ENCODE measurements around the gene CDK5RAP1.

CDK5RAP1 gene

DNA sequence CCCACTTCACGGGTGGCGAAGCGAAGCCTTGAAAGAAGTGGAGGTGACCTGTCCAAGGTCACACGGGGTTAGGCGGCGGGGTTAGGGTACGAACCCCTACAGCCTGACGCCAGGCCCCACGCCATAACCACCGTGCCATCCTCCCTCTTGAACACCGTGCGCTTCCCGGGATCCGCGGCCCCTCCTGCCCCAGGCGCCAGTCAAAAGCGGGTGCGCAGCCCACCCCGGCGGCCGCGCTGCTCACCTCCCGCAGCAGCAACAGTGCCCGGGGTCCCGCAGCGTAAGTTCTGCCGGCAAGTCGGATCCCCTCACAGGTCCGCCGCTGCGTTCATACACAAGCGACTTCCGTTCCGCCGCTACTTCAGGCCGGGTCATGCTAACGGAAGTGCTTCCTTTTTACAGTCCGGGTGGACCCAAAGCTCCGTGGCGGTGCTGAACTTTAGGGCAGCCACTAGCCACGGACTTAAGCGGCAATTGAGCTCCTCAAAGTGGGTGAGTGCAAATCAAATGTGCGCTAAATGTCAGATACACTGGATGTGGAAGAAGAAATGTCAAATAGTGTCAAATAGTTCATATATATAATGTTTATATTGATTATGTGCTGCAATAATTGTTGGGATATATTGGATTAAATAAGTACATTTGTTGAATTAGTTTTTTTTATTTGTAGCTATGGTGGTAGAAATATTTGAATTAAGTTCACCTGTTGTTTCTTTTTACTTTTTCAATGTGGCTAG lies at the start of gene CDK5RAP1 (continued):
- TF ChIP-seq ZNF645 (tag by site-specific recombination; IDR thresholded peaks at IDR 0.05) (peak; percentile 71; the same call in 1 of the 2 replicates), SP7 (tag by site-specific recombination; IDR thresholded peaks at IDR 0.05) (peak; percentile 94), ZNF133 (tag by site-specific recombination; IDR thresholded peaks at IDR 0.05) (no peak), HOXA7 (CRISPR knock-in tag; IDR thresholded peaks at IDR 0.05; ENCODE audit: borderline replicate concordance) (no peak), ZNF623 (tag by site-specific recombination; IDR thresholded peaks at IDR 0.05) (no peak), ZNF585B (tag by site-specific recombination; IDR thresholded peaks at IDR 0.05) (no peak), ZNF621 (tag by site-specific recombination; IDR thresholded peaks at IDR 0.05) (no peak), MEIS1 (CRISPR knock-in tag; IDR thresholded peaks at IDR 0.05; ENCODE audit: borderline replicate concordance) (no peak), ZNF555 (tag by site-specific recombination; conservative IDR thresholded peaks at IDR 0.05) (no peak), ZNF302 (tag by site-specific recombination; IDR thresholded peaks at IDR 0.05; ENCODE audit: low read depth) (peak; percentile 81; the same call in 1 of the 2 replicates), MYNN (tag by site-specific recombination; IDR thresholded peaks at IDR 0.05; ENCODE audit: borderline replicate concordance) (no peak), ZNF626 (tag by site-specific recombination; IDR thresholded peaks at IDR 0.05) (no peak), ZNF391 (tag by site-specific recombination; IDR thresholded peaks at IDR 0.05; ENCODE audit: borderline replicate concordance, low read depth) (peak; percentile 99), ZNF596 (tag by site-specific recombination; IDR thresholded peaks at IDR 0.05) (no peak; the same call in 1 of the 2 replicates), ZEB2 (tag by site-specific recombination; IDR thresholded peaks at IDR 0.05) (peak; percentile 73; the same call in 1 of the 2 replicates), ZNF24 (tag by site-specific recombination; IDR thresholded peaks at IDR 0.05) (peak; percentile 94), ZBTB7A (tag by site-specific recombination; IDR thresholded peaks at IDR 0.05; ENCODE audit: low read depth) (peak; percentile 76), ZNF18 (tag by site-specific recombination; IDR thresholded peaks at IDR 0.05) (peak; percentile 77), ZNF223 (tag by site-specific recombination; IDR thresholded peaks at IDR 0.05) (no peak), REST (tag by site-specific recombination; IDR thresholded peaks at IDR 0.05) (peak; percentile 96), ZNF639 (tag by site-specific recombination; IDR thresholded peaks at IDR 0.05) (peak; percentile 99)
- TF ChIP-seq, protein P1, sequence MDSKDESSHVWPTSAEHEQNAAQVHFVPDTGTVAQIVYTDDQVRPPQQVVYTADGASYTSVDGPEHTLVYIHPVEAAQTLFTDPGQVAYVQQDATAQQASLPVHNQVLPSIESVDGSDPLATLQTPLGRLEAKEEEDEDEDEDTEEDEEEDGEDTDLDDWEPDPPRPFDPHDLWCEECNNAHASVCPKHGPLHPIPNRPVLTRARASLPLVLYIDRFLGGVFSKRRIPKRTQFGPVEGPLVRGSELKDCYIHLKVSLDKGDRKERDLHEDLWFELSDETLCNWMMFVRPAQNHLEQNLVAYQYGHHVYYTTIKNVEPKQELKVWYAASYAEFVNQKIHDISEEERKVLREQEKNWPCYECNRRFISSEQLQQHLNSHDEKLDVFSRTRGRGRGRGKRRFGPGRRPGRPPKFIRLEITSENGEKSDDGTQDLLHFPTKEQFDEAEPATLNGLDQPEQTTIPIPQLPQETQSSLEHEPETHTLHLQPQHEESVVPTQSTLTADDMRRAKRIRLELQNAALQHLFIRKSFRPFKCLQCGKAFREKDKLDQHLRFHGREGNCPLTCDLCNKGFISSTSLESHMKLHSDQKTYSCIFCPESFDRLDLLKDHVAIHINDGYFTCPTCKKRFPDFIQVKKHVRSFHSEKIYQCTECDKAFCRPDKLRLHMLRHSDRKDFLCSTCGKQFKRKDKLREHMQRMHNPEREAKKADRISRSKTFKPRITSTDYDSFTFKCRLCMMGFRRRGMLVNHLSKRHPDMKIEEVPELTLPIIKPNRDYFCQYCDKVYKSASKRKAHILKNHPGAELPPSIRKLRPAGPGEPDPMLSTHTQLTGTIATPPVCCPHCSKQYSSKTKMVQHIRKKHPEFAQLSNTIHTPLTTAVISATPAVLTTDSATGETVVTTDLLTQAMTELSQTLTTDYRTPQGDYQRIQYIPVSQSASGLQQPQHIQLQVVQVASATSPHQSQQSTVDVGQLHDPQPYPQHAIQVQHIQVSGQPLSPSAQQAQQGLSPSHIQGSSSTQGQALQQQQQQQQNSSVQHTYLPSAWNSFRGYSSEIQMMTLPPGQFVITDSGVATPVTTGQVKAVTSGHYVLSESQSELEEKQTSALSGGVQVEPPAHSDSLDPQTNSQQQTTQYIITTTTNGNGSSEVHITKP (tag by site-specific recombination; IDR thresholded peaks at IDR 0.05): peak; percentile 77
- TF ChIP-seq, protein P2, sequence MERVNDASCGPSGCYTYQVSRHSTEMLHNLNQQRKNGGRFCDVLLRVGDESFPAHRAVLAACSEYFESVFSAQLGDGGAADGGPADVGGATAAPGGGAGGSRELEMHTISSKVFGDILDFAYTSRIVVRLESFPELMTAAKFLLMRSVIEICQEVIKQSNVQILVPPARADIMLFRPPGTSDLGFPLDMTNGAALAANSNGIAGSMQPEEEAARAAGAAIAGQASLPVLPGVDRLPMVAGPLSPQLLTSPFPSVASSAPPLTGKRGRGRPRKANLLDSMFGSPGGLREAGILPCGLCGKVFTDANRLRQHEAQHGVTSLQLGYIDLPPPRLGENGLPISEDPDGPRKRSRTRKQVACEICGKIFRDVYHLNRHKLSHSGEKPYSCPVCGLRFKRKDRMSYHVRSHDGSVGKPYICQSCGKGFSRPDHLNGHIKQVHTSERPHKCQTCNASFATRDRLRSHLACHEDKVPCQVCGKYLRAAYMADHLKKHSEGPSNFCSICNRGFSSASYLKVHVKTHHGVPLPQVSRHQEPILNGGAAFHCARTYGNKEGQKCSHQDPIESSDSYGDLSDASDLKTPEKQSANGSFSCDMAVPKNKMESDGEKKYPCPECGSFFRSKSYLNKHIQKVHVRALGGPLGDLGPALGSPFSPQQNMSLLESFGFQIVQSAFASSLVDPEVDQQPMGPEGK (tag by site-specific recombination; IDR thresholded peaks at IDR 0.05): no peak
- TF ChIP-seq, protein P3, sequence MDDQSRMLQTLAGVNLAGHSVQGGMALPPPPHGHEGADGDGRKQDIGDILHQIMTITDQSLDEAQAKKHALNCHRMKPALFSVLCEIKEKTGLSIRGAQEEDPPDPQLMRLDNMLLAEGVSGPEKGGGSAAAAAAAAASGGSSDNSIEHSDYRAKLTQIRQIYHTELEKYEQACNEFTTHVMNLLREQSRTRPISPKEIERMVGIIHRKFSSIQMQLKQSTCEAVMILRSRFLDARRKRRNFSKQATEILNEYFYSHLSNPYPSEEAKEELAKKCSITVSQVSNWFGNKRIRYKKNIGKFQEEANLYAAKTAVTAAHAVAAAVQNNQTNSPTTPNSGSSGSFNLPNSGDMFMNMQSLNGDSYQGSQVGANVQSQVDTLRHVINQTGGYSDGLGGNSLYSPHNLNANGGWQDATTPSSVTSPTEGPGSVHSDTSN (CRISPR knock-in tag; IDR thresholded peaks at IDR 0.05): 0 out of 2 replicates have a peak, but pooled peaks have one; percentile 70
